HuH-7.5 (cell line): ENCODE data around the gene GSG1L.
"Not testable (repeated sequence)": the region's sequence is repeated elsewhere in the genome, so short reads cannot be mapped to it uniquely, and the experiment has no call there.

ENCODE experiments used
- DNase-seq: peaks from one replicate; pipeline ENCODE4 v3.0.0; 2011; ENCODE audit warnings: low spot score

GSG1L gene

GRCh38 chr16:27899736-27900135 lies 163.8 kb downstream of the GSG1L start:
- no peak for DNase-seq

GRCh38 chr16:27894386-27894785 lies 169.1 kb downstream of the GSG1L start:
- DNase-seq = no peak

DNA sequence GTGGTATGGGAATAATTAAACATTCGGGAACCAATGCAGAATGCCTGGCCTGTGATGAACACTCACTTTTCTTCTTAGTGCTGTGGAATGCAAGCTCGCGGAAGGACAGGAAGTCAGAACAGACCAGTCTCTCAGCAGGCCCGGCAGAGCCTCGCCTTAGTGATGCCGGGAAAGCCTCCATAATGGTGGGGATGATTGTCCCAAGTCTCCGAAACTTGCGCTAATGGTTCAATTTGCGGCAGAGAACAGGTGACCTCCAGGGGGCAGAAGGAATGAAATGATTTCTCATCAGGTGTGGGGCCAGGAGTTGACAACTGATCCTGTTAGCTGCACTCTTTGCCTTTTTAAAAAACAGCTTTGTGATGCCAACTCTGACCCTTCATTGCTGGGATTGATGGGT lies 170.6 kb downstream of the GSG1L start:
- no peak for DNase-seq

GRCh38 chr16:27890866-27891265 lies 172.6 kb downstream of the GSG1L start:
- no peak for DNase-seq

DNA sequence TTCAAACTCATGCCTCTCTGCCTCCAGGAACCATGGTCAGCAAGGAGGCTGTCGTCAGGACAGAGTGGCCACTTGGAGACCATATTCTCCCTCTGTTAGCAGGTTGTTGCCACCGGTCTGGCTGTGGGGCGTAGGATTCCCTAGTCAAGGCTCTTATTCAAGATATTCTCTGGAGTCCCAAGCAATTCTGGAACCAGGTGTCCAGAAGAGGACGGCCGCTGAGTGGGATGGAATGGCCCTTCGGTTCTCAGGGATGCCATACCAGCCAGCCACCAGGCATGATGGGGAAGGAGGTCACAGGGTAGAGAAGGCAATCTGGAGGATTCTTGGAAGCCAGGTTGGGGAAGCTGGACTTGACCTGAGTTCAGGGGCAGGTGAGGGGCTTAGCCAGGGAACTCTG lies 173.5 kb downstream of the GSG1L start:
- no peak for DNase-seq

DNA sequence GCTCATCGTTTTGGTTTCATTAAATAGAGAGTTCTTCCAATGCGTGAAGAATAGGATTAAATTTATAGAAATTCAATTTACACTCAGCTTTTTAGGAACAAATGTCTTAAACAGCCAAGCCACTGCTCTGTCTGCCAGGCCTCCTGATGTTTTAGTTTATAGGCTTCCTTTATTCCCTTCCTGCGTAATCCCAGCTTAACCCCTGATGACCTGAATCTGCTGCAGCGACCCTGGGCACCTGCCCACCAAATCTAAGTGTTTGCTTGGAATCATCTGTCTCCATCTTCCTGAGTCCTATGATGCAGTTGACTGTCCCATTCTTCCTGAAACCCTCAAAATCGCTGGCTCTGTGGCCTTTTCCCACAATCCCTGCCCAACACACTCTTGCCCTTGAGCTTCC lies 179.9 kb downstream of the GSG1L start:
- DNase-seq = no peak

DNA sequence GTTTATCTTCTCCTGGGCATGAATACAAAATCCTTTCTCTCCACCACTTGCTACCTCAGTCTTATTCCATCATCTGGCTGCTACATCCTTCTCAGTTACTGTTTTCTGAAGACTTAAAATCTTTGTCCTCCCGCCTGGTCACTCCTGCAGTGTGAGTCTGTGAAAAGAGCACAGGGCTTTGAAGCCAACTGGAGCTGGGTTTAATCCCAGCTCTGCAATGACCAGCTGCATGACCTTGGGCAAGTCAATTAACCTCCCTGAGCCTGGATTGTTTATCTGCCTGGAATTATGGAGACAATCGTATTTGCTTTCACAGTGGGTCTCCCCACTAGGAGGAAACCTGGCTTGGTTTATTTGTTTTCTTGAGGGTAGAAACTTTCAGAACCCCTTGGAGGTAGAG lies 183.2 kb downstream of the GSG1L start:
- DNase-seq = no peak

DNA sequence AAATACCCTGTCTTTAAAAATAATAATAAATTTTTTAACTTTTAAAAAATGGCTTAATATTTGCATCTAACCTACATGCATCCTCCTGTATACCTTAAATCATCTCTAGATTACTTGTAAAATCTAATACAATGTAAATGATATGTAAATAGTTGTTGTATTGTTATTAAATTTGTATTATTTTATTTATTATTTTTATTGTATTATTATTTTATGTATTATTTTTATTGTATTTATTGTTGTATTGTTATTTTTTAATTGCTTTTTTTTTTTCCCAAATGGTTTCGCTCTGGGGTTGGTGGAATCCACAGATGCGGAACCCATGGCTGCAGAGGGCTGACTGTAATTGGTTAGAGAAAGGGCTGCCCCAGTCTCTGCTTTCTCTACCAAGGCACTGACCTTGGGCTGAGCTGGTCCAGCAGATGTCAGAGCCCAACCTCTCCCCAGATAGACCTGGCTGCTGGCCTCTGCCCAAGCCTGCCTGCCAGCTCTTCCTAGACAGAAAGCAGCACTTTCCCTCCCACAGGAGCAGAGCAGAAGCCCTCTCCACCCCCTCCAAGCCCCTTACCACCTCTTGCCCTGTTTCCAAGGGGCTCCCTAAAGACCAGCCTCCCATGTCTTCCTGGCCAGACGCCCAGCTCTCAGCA lies 183.8 kb downstream of the GSG1L start:
- DNase-seq = no peak

- DNase-seq = not testable (repeated sequence)
Measured at GRCh38 chr16:27872627-27873026, 190.9 kb downstream of the GSG1L start.

- DNase-seq = no peak
Measured at GRCh38 chr16:27870116-27870798, 193.3 kb downstream of the GSG1L start.

DNA sequence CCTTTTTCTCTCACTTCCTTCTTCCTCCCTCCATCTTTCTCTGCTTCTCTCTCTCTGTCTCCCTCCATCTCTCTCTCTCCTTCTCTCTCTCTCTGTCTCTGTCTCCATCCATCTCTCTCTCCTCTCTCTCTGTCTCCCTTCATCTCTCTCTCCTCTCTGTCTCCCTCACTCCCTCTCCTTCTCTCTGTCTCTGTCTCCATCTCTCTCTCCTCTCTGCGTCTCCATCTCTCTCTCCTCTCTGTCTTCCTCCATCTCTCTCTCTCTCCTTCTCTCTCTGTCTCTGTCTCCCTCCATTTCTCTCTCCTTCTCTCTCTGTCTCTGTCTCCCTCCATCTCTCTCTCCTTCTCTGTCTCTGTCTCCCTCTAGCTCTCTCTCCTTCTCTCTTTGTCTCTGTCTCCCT lies 194.1 kb downstream of the GSG1L start:
- DNase-seq = no peak

DNA sequence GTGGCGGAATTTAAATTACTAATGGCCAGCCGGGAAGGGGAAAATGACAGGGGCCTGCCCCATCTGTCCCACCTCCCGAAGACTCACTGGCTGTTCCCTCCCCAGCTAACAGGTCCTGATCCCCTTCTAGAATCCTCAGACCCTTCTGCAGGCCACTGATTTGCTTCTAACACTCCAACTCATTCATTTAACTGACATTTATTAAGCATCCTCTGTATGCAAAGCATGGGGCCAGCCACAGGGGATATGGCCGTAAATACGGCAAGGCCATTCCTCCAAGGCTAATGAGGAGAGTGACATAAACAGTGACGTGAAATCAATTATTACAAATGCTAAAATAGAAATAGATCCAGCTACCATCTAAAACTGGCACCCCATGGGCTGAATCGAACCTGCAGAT lies 195.3 kb downstream of the GSG1L start:
- DNase-seq = no peak

- peak; percentile 57 for DNase-seq
Measured at GRCh38 chr16:27867122-27868110, 196.1 kb downstream of the GSG1L start.

GRCh38 chr16:27863377-27863776 lies 200.1 kb downstream of the GSG1L start:
- DNase-seq = no peak

DNA sequence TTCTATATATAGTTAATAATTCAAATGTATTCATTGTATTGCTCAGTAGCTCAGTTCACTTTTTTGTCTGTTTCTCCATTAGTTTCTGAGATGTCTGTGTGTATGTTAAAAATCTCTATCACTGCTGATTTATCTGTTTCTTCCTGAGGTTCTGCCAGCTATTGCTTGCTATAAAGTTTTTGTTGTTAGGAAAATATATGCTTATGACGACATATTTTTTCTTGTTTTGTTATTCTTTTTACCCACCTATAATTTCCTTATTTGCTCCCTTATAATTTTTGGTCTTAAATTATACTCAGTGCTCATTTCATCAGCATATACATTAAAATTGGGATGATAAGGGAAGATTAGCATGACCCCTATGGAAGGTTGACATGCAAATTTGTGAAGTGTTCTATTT lies 200.6 kb downstream of the GSG1L start:
- no peak for DNase-seq

DNA sequence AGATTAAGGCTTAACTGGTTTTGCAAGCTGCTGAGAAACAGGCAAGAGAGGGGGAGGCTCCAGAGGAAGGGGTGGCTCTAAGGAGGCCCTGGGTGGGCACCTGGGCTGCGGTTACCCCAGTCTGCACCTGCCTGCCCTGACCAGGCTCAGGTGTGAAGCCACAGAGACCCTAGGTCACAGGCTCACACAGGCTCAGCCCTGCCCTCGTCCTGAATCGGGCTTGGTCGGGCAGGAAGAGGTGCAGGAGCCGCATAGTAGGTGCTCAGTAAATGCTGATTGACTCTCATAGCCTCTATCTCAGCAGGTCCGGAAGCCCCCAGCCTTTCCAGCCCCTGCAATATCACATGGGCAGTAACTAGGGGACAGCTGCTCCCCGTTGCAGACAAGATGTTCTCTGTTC lies 203.4 kb downstream of the GSG1L start:
- DNase-seq = no peak

- DNase-seq = no peak
Measured at GRCh38 chr16:27859020-27859419, 204.5 kb downstream of the GSG1L start.

- DNase-seq = no peak
Measured at GRCh38 chr16:27853651-27854050, 209.9 kb downstream of the GSG1L start.

GRCh38 chr16:27853101-27853500 lies 210.4 kb downstream of the GSG1L start:
- DNase-seq = no peak

- no peak for DNase-seq
Measured at GRCh38 chr16:27852681-27853080, 210.8 kb downstream of the GSG1L start.

GRCh38 chr16:27852116-27852515 lies 211.4 kb downstream of the GSG1L start:
- no peak for DNase-seq

GRCh38 chr16:27851586-27851985 lies 211.9 kb downstream of the GSG1L start:
- no peak for DNase-seq

- DNase-seq = no peak
Measured at GRCh38 chr16:27849621-27850020, 213.9 kb downstream of the GSG1L start.
